22Rv1 (cell line): Measurements from ENCODE around the gene SLC16A13.
"Not testable (repeated sequence)": the region's sequence is repeated elsewhere in the genome, so short reads cannot be mapped to it uniquely, and the experiment has no call there.

Experiments used
- H3K27ac ChIP-seq: fragments of 450-650 bp; 2 replicates; pipeline ENCODE4 v1.5.1; 2017
- ZFX ChIP-seq: fragments of 450-650 bp; IDR thresholded peaks from 2 replicates; pipeline ENCODE4 v1.6.1; 2017; ENCODE audit warnings: antibody characterized with exemption, borderline replicate concordance
- TF ChIP-seq, protein P1 (sequence below): fragments of 450-650 bp; IDR thresholded peaks from 2 replicates; pipeline ENCODE4 v1.5.1; 2017; ENCODE audit warnings: mild to moderate bottlenecking

Gene SLC16A13

DNA sequence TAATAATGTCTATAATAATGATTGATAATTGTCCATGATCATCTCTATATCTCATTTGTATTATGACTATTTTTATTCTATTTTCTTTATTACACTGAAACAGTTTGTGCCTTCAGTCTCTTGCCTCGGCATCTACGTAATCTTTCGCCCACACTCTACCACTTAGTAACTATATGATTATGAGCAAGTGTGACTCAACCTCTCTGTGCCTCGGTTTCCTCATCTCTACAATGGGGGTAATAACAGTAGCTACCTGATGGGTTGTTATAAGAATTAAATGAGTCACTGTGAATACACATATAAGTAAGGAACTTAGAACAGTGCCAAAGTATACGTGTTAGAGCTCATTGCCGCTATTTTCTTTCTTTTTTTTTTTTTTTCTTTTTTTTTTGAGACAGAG lies 11.8 kb downstream of the SLC16A13 start:
- peak overlapping the region; percentile 100 for H3K27ac ChIP-seq
- TF ChIP-seq ZFX, result no peak
- TF ChIP-seq, protein P1, sequence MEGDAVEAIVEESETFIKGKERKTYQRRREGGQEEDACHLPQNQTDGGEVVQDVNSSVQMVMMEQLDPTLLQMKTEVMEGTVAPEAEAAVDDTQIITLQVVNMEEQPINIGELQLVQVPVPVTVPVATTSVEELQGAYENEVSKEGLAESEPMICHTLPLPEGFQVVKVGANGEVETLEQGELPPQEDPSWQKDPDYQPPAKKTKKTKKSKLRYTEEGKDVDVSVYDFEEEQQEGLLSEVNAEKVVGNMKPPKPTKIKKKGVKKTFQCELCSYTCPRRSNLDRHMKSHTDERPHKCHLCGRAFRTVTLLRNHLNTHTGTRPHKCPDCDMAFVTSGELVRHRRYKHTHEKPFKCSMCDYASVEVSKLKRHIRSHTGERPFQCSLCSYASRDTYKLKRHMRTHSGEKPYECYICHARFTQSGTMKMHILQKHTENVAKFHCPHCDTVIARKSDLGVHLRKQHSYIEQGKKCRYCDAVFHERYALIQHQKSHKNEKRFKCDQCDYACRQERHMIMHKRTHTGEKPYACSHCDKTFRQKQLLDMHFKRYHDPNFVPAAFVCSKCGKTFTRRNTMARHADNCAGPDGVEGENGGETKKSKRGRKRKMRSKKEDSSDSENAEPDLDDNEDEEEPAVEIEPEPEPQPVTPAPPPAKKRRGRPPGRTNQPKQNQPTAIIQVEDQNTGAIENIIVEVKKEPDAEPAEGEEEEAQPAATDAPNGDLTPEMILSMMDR, result no peak

DNA sequence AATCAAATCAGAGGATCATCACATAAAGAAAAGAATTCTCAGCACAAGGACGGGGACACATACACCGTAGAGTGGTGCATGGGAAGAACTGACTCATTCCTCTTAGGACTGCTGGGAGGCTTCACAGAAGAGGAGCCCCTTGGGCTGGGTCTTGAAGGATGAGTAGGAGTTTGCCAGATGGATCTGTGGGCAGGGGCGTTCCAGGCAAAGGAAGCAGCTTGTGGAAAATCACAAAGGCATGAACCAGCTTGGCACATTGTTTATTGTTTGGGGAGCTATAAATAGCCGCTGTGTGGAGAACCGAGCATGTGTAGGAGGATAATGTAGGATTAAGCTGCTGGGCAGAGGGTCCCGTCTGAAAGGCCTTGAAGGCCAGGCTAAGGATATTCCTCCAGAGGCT lies 13.2 kb downstream of the SLC16A13 start:
- TF ChIP-seq, protein P1, result no peak
- no peak for TF ChIP-seq ZFX

DNA sequence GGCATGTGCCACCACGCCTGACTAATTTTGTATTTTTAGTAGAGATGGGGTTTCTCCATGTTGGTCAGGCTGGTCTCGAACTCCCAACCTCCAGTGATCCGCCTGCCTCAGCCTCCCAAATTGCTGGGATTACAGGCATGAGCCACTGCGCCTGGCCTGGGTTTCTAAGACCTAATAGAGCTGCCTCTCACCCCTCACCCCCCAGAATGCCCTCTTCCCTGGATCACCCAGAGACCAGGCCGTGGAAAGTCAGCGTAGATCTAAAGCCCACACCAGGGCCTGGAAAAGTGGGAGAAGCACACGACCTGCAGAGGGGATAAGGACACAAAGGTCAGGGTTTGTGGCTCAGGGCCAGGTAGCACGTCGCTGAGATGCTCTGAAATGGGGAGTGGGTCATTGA lies 14.8 kb downstream of the SLC16A13 start:
- not testable (repeated sequence) for H3K27ac ChIP-seq

More for the DNA sequence above, 13.2 kb downstream of the SLC16A13 start:
- H3K27ac ChIP-seq, result no peak overlapping the region

DNA sequence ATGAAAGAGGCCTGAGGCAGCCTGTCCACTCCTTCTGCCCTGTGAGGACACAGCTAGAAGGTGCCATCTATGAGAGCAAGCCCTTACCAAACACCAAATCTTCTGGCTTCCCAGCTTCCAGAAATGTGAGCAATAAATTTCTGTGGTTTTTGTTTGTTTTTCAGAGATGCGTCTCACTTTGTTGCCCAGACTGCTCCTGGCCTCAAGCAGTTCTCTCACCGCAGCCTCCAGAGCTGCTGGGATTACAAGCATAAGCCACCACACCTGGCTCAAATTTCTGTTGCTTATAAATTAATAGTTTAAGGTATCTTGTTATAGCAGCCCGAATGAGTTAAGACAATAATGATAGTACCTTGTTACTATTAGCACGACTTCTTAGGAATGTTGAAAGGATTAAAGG lies 20.6 kb downstream of the SLC16A13 start:
- H3K27ac ChIP-seq, result no peak overlapping the region

DNA sequence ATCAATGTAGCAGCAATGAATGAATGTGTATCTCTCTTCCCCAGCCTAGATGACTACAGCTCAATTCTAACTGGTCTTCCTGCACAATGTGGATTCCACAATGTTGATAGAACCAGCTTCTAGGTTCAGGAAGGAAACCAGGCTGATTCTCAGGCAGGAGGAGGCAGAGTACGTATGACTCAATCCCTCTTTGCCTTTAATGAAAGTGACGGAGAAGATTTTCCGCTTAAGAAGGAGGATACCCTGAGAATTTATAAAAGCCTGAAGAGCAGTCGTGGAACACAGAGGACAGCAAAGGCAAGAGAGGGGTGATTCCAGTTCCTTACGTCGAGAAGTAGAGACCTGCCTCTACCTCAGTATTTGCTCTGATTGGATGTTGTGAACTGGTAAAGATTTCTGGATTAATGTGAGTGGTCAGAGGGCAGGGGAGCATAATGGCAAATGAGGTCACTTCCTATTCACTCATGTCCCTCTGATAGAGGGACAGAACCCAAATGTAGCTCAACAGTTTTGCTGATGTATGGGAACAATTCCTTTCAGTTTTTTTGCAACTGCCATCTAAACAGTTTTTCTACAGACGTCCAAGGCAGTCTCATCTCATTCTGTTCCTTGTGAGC lies 23.1 kb downstream of the SLC16A13 start:
- no peak overlapping the region for H3K27ac ChIP-seq
- no peak for TF ChIP-seq ZFX
- TF ChIP-seq, protein P1, result no peak

More for the DNA sequence above, 20.6 kb downstream of the SLC16A13 start:
- TF ChIP-seq ZFX, result no peak
- TF ChIP-seq, protein P1, result no peak

DNA sequence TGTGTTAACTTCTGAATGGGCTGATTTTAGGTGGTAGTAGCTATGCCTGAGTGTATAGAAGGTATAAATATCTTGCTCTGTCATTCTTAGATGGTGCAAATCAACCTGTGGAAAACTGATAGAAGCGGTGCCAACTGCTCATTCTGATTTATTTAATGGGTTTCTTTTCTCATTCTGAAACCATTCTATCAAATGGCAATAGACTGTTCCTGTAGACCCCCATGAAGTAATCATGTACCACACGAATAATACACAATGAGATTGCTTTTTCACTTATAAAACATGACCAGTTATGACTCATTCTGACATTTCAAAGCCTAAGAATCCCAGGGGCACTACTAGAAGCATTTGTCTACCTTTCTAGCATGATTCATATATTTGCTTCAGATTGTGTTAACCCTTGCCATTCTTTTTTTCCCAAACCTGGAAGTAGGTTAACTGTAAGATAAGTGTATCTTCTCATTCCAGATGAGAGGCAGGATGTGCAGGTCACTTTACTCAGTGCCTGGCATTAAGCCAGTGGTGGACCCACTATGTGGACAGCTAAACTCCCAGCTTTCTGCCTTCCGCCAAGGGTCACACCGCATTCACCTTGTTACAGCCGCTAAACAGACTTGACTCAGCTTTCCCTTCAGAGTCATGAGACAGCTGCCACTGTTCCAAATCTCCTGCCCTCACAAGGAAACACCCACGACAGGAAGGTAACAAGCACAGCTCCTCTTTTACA lies 24.5 kb downstream of the SLC16A13 start:
- TF ChIP-seq, protein P1, result no peak
- no peak for TF ChIP-seq ZFX
- H3K27ac ChIP-seq, result no peak overlapping the region

DNA sequence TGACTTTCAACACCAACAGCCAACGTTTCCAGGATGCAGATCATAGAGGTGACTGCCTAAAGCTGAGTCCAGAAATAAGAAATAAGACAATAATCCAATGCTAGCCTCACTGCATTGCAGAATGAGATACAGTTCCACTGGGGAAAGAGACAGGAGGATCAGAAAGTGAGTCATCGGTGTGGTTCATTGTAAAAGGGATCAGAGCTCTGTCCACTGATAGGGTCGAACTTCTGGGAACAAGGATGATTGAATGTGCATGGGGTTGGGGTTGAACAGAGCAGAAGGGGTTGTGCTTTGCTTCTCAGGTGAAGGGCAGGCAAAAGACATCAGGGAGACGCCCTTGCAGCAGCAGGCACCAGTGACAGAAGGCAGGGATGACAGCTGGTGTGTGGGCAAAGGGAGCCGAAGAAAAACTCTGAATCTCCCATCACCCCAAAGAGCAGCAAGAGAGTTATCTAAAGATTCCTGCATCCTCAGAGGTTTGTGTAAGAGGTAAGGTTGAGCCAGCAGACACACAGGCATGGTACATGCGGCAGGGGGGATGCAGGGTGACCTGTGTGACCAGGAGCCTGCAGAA lies 27.8 kb downstream of the SLC16A13 start:
- TF ChIP-seq ZFX, result no peak
- TF ChIP-seq, protein P1, result no peak
- no peak overlapping the region for H3K27ac ChIP-seq
